Endometrial microvascular endothelial cells (primary cell): Measurements from ENCODE around the gene LDB2. TPM values are rescaled to one million over a fixed set of nuclear protein-coding genes. Genes with fewer than 3 reads are reported as not detected.

ENCODE experiments used
- in situ Hi-C: cut with HindIII; loops from 2 replicates; pipeline ENCODE4 v1.10.0; 2017; ENCODE audit warnings: low sequenced_read_pairs, low pct_unique_long_range_greater_than_20kb; ENCODE audit errors: inconsistent ontology term
- total RNA-seq: library from RNA; depleted of rRNA; stranded (reverse); fragments of >200 nt; gene quantifications from one replicate; pipeline ENCODE4 v1.2.3, GENCODE V29; 2015; ENCODE audit errors: inconsistent ontology term

The LDB2 gene
- total RNA-seq, 1 donor from 2014 or later, result 46.6 TPM

- in situ Hi-C loops, result no loop called here
These were observed 157.2 kb downstream of the LDB2 start for GRCh38 chr4:16741287-16741686.

GRCh38 chr4:16739997-16740624 lies 158.3 kb downstream of the LDB2 start:
- in situ Hi-C loops, result no loop called here

- in situ Hi-C loops, result no loop called here
These were observed 159.9 kb downstream of the LDB2 start for GRCh38 chr4:16738558-16738957.

GRCh38 chr4:16733509-16733908 lies 164.9 kb downstream of the LDB2 start:
- in situ Hi-C loops, result no loop called here

GRCh38 chr4:16732741-16733140 lies 165.7 kb downstream of the LDB2 start:
- in situ Hi-C loops, result no loop called here

GRCh38 chr4:16731776-16732380 lies 166.6 kb downstream of the LDB2 start:
- in situ Hi-C loops, result no loop called here

GRCh38 chr4:16730522-16731205 lies 167.8 kb downstream of the LDB2 start:
- in situ Hi-C loops, result no loop called here

GRCh38 chr4:16729336-16729735 lies 169.1 kb downstream of the LDB2 start:
- in situ Hi-C loops, result no loop called here

GRCh38 chr4:16728849-16729248 lies 169.6 kb downstream of the LDB2 start:
- in situ Hi-C loops, result no loop called here

GRCh38 chr4:16728111-16728510 lies 170.3 kb downstream of the LDB2 start:
- in situ Hi-C loops, result no loop called here

GRCh38 chr4:16727218-16727617 lies 171.2 kb downstream of the LDB2 start:
- in situ Hi-C loops, result no loop called here

- in situ Hi-C loops, result no loop called here
These were observed 171.9 kb downstream of the LDB2 start for GRCh38 chr4:16726368-16727050.

- in situ Hi-C loops, result no loop called here
These were observed 173.2 kb downstream of the LDB2 start for GRCh38 chr4:16725252-16725651.

GRCh38 chr4:16722416-16722815 lies 176.0 kb downstream of the LDB2 start:
- in situ Hi-C loops, result no loop called here

GRCh38 chr4:16721613-16722291 lies 176.7 kb downstream of the LDB2 start:
- in situ Hi-C loops, result no loop called here

GRCh38 chr4:16720761-16721160 lies 177.7 kb downstream of the LDB2 start:
- in situ Hi-C loops, result no loop called here

GRCh38 chr4:16717266-16717970 lies 181.0 kb downstream of the LDB2 start:
- in situ Hi-C loops, result no loop called here

GRCh38 chr4:16715482-16715881 lies 183.0 kb downstream of the LDB2 start:
- in situ Hi-C loops, result no loop called here

- in situ Hi-C loops, result no loop called here
These were observed 184.3 kb downstream of the LDB2 start for GRCh38 chr4:16714191-16714590.
